LNCaP clone FGC (cell line): ENCODE measurements around the gene ENTPD7.
A peak's percentile ranks its signal among the peaks of the same experiment; 100 is the strongest.

Experiments used
- DNase-seq: peaks from one replicate; pipeline ENCODE4 v3.0.0-alpha.2; 2011; ENCODE audit warnings: low read depth
- H3K4me3 ChIP-seq: 2 replicates; pipeline ENCODE4 v1.5.1; 2011; ENCODE audit warnings: mild to moderate bottlenecking, low read depth, low read length, control low read depth
- CTCF ChIP-seq: IDR thresholded peaks from 2 replicates; pipeline ENCODE4 v1.5.1; 2012; ENCODE audit warnings: mild to moderate bottlenecking; ENCODE audit not compliant: control insufficient read depth, insufficient read depth; ENCODE audit errors: extremely low read depth

ENTPD7 gene

GRCh38 chr10:99628923-99629624 is 30.2 kb upstream of the ENTPD7 start:
- DNase-seq, result no peak
- H3K4me3 ChIP-seq, result no peak overlapping the region
- no peak for TF ChIP-seq CTCF

- DNase-seq, result no peak
- H3K4me3 ChIP-seq, result no peak overlapping the region
Measured at GRCh38 chr10:99629625-99629978, 29.7 kb upstream of the ENTPD7 start.

GRCh38 chr10:99630433-99630832 is 28.9 kb upstream of the ENTPD7 start:
- peak; percentile 7 for DNase-seq
- no peak overlapping the region for H3K4me3 ChIP-seq
- TF ChIP-seq CTCF, result peak; percentile 41

More at GRCh38 chr10:99629625-99629978, 29.7 kb upstream of the ENTPD7 start:
- TF ChIP-seq CTCF, result no peak

- no peak overlapping the region for H3K4me3 ChIP-seq
- TF ChIP-seq CTCF, result no peak
- no peak for DNase-seq
Measured at GRCh38 chr10:99630991-99631390, 28.3 kb upstream of the ENTPD7 start.

- no peak for DNase-seq
- no peak for TF ChIP-seq CTCF
- no peak overlapping the region for H3K4me3 ChIP-seq
Measured at GRCh38 chr10:99631496-99631895, 27.8 kb upstream of the ENTPD7 start.

GRCh38 chr10:99633832-99634231 is 25.5 kb upstream of the ENTPD7 start:
- no peak overlapping the region for H3K4me3 ChIP-seq
- DNase-seq, result no peak
- no peak for TF ChIP-seq CTCF

GRCh38 chr10:99647601-99648151 is 11.6 kb upstream of the ENTPD7 start:
- DNase-seq, result no peak
- no peak for TF ChIP-seq CTCF

More at GRCh38 chr10:99647601-99648151, 11.6 kb upstream of the ENTPD7 start:
- H3K4me3 ChIP-seq, result no peak overlapping the region
